PC-3 (cell line): ENCODE measurements around the gene BCORL1.

Source experiments
- EZH2 ChIP-seq: fragments of 300-600 bp; sonication (generic); IDR thresholded peaks from one replicate; pipeline ENCODE4 v1.6.1; 2017; ENCODE audit warnings: antibody characterized with exemption, mild to moderate bottlenecking, low read length; ENCODE audit not compliant: unreplicated experiment
- EZH2phosphoT487 ChIP-seq: fragments of 300-600 bp; sonication (generic); IDR thresholded peaks from 2 replicates; pipeline ENCODE4 v1.6.1; 2018; ENCODE audit warnings: mild to moderate bottlenecking, antibody characterized with exemption, low read length, borderline replicate concordance
- TF ChIP-seq, protein P1 (sequence below): fragments of 300-600 bp; sonication (generic); conservative IDR thresholded peaks from 2 replicates; pipeline ENCODE4 v1.5.1; 2017; ENCODE audit warnings: antibody characterized with exemption, low read depth, mild to moderate bottlenecking, low read length

DNA sequence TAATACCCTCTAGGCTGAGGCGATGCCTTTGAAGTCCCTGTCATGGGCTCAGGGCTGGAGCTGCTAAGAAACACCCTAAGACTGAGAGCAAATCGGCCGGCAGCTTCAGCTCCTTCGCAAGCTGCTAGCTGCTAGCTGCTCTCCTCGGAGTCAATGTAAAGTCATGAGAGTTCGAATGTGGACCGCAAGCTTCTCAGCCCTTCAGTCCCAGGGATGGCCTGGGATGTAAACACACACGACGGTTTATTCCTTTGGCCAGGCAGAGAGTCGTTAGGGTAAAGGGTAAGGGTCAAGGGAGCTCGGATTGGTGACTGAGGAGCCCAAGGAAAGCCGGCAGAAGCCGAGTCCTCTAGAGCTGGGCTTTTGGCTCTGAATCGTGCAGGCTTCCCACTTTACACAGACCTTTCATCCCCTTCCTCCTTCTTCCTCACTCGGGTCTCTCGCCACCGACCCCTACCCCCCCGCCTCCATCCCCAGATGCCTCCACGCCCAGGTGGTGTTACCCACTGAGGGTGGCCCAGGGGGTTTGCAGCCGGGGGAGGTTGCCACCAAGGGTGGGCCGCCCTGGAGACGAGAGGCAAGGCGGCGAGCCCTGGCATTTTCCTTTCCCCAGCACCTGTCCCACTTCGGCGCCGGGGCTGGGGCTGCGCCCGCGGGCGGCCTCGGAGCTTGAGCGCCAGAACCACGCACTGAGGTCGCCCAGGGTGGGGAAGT is 3.1 kb upstream of the BCORL1 start:
- TF ChIP-seq EZH2, result no peak
- TF ChIP-seq, protein P1, sequence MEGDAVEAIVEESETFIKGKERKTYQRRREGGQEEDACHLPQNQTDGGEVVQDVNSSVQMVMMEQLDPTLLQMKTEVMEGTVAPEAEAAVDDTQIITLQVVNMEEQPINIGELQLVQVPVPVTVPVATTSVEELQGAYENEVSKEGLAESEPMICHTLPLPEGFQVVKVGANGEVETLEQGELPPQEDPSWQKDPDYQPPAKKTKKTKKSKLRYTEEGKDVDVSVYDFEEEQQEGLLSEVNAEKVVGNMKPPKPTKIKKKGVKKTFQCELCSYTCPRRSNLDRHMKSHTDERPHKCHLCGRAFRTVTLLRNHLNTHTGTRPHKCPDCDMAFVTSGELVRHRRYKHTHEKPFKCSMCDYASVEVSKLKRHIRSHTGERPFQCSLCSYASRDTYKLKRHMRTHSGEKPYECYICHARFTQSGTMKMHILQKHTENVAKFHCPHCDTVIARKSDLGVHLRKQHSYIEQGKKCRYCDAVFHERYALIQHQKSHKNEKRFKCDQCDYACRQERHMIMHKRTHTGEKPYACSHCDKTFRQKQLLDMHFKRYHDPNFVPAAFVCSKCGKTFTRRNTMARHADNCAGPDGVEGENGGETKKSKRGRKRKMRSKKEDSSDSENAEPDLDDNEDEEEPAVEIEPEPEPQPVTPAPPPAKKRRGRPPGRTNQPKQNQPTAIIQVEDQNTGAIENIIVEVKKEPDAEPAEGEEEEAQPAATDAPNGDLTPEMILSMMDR, result no peak
- no peak for TF ChIP-seq EZH2phosphoT487
